Activated CD8-positive, alpha-beta memory T cell treated with anti-CD3 and anti-CD28 coated beads, Interleukin-2, amount 50 U/mL, for 24 hours (primary cell): ENCODE data around the gene DLGAP5.

Experiments used
- DNase-seq: peaks from one replicate; pipeline ENCODE4 v3.0.0-alpha.2; 2020; ENCODE audit errors: extremely low read depth

The DLGAP5 gene

GRCh38 chr14:55114720-55115119, 76.7 kb downstream of the DLGAP5 start:
- DNase-seq = no peak

- no peak for DNase-seq
Observed at GRCh38 chr14:55111122-55111708, 80.2 kb downstream of the DLGAP5 start.

DNA sequence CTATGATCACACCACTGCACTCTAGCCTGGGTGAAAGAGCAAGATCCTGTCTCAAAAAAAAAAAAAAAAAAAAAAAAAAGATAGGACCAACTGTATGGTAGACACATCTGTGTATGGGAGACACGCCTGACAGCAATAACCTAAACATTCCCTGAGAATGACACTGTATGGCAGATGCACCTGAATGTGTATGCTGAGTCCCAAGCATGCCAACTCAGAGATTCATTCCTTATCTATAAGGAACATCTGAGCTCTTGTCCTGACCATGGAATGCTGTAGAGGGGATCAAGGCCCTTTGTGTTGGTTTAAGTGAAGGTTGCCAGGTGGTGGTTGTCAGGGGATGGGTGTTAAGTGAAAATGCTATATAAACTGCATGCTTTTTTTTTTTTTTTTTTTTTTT, 81.5 kb downstream of the DLGAP5 start:
- no peak for DNase-seq

DNA sequence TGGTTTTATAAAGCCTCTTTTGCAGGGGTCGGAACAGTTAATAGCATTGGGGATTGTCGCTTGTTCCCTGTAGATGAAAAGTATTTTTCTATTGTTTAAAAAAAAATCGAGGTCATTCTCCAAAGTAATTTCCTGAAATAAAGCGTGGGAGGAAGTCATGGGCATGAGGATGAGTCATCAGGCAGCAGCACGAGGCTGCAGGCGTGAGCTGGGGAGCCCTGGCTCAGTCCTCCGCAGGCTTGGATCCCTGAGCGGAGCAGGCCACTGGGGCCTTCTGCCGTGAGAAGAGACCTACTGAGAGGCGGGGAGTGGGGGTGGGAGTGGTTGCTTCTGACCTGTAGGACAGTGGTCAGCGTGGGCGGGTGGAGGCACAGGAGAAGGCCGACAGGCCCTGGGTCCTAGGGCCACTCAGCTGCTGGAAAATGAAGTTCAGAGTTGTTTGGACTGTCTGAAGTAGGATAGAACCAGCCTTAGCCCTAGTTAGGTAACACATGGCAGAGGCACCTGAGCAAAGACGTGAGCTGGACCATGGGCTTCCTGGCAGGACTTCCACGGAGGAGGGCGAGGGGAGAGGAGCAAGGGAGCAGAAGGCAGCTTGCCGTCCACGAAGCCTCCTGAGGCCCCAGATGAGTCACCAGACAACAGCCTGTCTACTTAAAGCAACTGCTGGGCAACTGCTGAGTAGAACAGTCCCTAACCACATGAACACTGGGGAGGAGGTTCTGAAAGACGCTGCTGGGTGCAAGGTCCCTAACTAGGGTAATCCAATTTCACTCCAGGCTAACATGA, 83.4 kb downstream of the DLGAP5 start:
- DNase-seq = no peak

DNA sequence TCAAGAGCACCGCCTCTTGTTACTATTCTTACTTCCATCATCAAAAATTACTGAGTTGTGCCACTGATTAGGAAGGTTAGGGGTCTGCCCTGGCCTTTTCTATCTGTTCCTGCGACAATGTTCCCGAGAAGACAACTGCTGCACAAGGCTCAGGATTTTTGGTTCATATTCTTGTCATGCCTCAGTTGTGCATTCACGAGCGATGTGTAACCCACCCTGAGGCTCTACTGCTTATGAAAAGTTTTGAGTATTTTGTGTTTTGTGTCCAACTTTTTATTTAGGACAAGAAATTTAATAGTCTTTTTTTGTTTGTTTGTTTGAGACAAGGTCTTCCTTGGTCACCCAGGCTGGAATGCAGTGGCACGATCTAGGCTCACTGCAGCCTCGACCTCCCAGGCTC, 85.4 kb downstream of the DLGAP5 start:
- DNase-seq = no peak

- no peak for DNase-seq
Observed at GRCh38 chr14:55103971-55104954, 87.1 kb downstream of the DLGAP5 start.

DNA sequence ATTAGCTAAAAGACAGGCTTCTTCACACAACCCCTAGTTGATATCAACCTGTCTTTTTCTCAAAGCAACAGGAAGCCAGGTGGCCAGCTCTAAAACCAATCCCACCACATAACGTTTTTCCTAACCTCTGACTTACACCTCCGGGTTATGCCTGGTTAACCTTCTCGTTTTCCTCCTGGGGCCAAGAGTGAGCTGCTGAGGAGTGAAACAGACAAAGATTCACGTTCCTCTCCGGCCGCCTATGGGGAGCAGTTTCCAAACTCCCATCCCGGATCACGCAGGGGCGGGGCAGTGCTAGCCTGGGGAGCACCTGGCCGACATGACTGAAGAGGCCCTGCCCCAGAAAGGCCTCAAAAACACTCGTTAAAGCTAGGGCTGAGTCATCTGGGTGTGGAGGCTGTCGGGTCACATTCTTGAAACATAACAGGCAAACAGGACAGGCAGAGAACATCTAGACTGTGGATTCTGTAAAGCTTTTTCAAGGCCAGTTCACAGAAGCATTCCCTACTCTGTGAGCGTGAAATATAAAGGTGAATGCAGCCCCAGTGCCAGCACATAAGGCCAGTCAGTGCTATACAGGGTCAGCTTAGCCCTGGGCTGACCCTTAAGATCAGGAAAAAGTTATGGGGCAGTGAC, 88.3 kb downstream of the DLGAP5 start:
- DNase-seq = no peak

DNA sequence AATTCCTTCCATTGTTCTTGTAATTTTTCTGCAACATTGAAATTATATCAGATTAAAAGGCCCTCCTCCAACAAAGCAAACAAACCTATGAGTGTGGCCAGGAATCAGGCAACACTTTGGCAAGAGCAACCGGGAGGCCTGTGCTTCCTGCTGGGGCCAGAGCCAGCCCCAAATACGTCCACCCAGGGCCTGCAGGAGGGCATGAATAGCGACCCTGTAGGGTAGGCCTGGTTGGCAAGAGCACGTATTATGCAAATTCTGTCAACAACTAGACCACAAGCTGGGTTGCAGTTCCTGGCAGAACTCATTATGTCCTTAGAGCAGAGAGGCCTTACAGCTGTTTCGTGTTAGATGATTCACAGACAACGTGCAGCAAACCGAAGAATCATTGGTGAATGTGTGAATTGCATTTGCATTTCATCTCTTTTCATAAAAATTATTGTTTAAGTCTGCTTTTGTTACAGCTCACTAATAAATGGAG, 89.2 kb downstream of the DLGAP5 start:
- no peak for DNase-seq

GRCh38 chr14:55101698-55102097, 89.7 kb downstream of the DLGAP5 start:
- no peak for DNase-seq

GRCh38 chr14:55099756-55100155, 91.6 kb downstream of the DLGAP5 start:
- no peak for DNase-seq

- DNase-seq = no peak
Observed at GRCh38 chr14:55098561-55098898, 92.9 kb downstream of the DLGAP5 start.
